Neutrophil (primary cell): ENCODE results near the gene PAK1IP1.
A peak's percentile ranks its signal among the peaks of the same experiment; 100 is the strongest.
"Not testable (repeated sequence)": the region's sequence is repeated elsewhere in the genome, so short reads cannot be mapped to it uniquely, and the experiment has no call there.

Experiments
- H3K27ac ChIP-seq: fragments of 200-600 bp; sonication (generic); 2 replicates; pipeline ENCODE4 v1.5.1; 2016; ENCODE audit warnings: mild to moderate bottlenecking, moderate library complexity
- H3K27me3 ChIP-seq: fragments of 200-600 bp; sonication (generic); 2 replicates; pipeline ENCODE4 v1.6.0; 2016; ENCODE audit warnings: mild to moderate bottlenecking
- H3K36me3 ChIP-seq: fragments of 200-600 bp; sonication (generic); 2 replicates; pipeline ENCODE4 v1.5.1; 2017
- H3K4me1 ChIP-seq, 2 experiments: fragments of 200-600 bp in 1 of 2; sonication (generic) in 1 of 2; 1 replicate in 1 of 2; 2 replicates in 1 of 2; pipeline versions ENCODE4 v1.5.1 to v1.6.1; 2013 to 2016; ENCODE audit warnings: low read depth in 1 of 2, low read length in 1 of 2, mild to moderate bottlenecking in 1 of 2, moderate library complexity in 1 of 2; ENCODE audit not compliant: control insufficient read depth in 1 of 2, insufficient read depth in 1 of 2
- H3K4me3 ChIP-seq, 2 experiments: fragments of 200-600 bp in 1 of 2; sonication (generic) in 1 of 2; 1 replicate in 1 of 2; 2 replicates in 1 of 2; pipeline ENCODE4 v1.5.1; 2013 to 2016; ENCODE audit warnings: low read depth in 1 of 2, low read length in 1 of 2, mild to moderate bottlenecking in 1 of 2, moderate library complexity in 1 of 2
- H3K9me3 ChIP-seq: fragments of 200-600 bp; sonication (generic); 2 replicates; pipeline ENCODE4 v1.5.1; 2016
- TF ChIP-seq, protein P1 (sequence below): fragments of 200-600 bp; sonication (generic); IDR thresholded peaks from 2 replicates; pipeline ENCODE4 v1.5.1; 2016; ENCODE audit warnings: antibody characterized with exemption

The PAK1IP1 gene

DNA sequence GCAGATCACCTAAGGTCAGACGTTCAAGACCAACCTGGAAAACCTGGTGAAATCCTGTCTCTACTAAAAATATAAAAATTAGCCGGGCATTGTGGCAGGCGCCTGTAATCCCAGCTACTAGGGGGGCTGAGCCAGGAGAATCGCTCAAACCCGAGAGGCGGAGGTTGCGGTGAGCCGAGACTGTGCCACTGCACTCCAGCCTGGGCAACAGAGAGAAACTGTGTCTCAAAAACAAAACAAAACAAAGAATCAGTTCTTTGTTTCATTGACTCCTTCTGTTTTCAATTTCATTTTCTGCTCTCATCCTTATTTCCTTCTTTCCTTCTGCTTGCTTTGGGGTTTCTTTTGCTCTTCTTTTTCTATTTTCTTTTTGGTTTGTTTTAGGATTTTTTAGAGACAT, 19.2 kb downstream of the PAK1IP1 start:
- Histone ChIP-seq H3K4me3 (no peak overlapping the region), H3K27ac (no peak overlapping the region), H3K27me3 (no peaks in the 10 kb centered on the region), H3K4me1 (no peaks in the 10 kb centered on the region), H3K36me3 (peaks cover 3% of the 10 kb centered on the region), H3K9me3 (no peaks in the 10 kb centered on the region)
- TF ChIP-seq, protein P1, sequence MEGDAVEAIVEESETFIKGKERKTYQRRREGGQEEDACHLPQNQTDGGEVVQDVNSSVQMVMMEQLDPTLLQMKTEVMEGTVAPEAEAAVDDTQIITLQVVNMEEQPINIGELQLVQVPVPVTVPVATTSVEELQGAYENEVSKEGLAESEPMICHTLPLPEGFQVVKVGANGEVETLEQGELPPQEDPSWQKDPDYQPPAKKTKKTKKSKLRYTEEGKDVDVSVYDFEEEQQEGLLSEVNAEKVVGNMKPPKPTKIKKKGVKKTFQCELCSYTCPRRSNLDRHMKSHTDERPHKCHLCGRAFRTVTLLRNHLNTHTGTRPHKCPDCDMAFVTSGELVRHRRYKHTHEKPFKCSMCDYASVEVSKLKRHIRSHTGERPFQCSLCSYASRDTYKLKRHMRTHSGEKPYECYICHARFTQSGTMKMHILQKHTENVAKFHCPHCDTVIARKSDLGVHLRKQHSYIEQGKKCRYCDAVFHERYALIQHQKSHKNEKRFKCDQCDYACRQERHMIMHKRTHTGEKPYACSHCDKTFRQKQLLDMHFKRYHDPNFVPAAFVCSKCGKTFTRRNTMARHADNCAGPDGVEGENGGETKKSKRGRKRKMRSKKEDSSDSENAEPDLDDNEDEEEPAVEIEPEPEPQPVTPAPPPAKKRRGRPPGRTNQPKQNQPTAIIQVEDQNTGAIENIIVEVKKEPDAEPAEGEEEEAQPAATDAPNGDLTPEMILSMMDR = no peak

DNA sequence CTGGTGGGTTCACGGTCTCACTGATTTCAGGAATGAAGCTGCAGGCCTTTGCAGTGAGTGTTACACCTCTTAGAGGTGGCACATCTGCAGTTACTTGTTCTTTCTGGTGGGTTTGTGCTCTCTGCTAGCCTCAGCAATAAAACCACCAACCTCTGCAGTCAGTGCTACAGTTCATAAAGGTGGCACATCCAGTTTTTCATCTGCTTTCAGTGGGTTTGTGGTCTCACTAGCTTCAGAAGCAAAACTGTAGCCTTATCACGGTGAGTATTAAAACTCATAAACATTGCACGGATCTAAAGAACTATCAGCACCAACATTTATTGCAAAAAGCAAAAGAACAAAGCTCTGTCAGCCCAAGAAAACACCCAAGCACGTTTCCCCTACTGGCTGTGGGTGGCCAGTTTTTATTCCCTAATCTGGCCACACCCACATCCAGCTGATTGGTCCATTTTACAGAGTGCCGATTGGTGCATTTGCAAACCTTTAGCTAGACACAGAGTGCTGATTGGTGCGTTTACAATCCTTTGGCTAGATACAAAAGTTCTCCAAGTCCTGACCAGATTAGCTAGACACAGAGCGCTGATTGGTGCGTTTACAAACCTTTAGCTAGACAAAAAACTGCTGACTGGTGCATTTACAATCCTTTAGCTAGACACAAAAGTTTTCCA, 24.7 kb downstream of the PAK1IP1 start:
- peak overlapping the region; percentile 65 to 67 for H3K4me3 ChIP-seq

DNA sequence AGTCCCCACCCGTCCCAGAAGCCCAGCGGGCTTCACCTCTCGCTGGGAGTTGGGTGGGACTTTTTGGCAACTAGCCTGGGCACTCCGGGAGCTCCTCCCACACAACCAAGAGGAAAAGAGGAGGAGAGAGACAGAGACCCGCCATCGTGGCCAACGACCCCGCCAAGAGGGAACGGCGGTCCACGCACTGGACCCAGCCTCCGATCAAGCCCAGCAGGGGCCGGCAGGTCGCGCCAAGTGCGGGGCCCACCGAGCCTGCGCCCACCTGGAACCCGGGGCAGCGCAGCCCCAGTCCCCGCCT, 25.1 kb downstream of the PAK1IP1 start:
- H3K4me1 ChIP-seq = peaks cover 12 to 24% of the 10 kb centered on the region in 2 experiments
- H3K27ac ChIP-seq = peak overlapping the region; percentile 69

More for the DNA sequence above, 24.7 kb downstream of the PAK1IP1 start:
- TF ChIP-seq, protein P1 = peak; percentile 7
- no peaks in the 10 kb centered on the region for H3K36me3 ChIP-seq
- H3K27ac ChIP-seq = no peak overlapping the region
- peaks cover 12 to 24% of the 10 kb centered on the region in 2 experiments for H3K4me1 ChIP-seq
- no peaks in the 10 kb centered on the region for H3K9me3 ChIP-seq
- H3K27me3 ChIP-seq = no peaks in the 10 kb centered on the region

DNA sequence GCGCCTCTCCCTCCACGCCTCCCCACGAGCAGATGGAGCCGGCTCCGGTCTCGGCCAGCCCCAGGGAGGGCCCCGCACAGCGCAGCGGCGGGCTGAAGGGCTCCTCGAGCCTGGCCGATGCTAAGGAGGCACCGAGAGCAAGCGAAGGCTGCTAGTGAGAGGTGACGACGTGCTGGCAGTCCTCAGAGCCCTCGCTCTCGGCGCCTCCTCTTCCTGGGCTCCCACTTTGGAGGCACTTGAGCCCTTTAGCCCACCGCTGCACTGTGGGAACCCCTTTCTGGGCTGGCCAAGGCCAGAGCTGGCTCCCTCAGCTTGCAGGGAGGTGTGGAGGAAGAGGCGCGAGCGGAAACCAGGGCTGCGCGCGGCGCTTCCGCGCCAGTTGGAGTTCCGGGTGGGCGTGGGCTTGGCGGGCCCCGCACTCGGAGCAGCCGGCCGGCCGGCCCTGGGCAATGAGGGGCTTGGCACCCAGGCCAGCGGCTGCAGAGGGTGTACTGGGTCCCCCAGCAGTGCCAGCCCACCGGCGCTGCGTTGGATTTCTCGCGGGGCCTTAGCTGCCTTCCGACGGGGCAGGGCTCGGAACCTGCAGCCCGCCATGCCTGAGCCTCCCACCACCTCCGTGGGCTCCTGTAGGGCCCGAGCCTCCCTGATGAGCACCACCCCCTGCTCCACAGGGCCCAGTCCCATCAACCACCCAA, 25.6 kb downstream of the PAK1IP1 start:
- Histone ChIP-seq H3K36me3 (no peaks in the 10 kb centered on the region), H3K4me1 (peaks cover 12 to 24% of the 10 kb centered on the region in 2 experiments), H3K4me3 (peak overlapping the region; percentile 65 to 67), H3K27me3 (no peaks in the 10 kb centered on the region), H3K27ac (peak overlapping the region; percentile 69), H3K9me3 (no peaks in the 10 kb centered on the region)
- TF ChIP-seq, protein P1 = no peak

More for the DNA sequence above, 25.1 kb downstream of the PAK1IP1 start:
- Histone ChIP-seq H3K9me3 (no peaks in the 10 kb centered on the region), H3K4me3 (peak overlapping the region; percentile 65 to 67), H3K27me3 (no peaks in the 10 kb centered on the region), H3K36me3 (no peaks in the 10 kb centered on the region)
- TF ChIP-seq, protein P1 = no peak

DNA sequence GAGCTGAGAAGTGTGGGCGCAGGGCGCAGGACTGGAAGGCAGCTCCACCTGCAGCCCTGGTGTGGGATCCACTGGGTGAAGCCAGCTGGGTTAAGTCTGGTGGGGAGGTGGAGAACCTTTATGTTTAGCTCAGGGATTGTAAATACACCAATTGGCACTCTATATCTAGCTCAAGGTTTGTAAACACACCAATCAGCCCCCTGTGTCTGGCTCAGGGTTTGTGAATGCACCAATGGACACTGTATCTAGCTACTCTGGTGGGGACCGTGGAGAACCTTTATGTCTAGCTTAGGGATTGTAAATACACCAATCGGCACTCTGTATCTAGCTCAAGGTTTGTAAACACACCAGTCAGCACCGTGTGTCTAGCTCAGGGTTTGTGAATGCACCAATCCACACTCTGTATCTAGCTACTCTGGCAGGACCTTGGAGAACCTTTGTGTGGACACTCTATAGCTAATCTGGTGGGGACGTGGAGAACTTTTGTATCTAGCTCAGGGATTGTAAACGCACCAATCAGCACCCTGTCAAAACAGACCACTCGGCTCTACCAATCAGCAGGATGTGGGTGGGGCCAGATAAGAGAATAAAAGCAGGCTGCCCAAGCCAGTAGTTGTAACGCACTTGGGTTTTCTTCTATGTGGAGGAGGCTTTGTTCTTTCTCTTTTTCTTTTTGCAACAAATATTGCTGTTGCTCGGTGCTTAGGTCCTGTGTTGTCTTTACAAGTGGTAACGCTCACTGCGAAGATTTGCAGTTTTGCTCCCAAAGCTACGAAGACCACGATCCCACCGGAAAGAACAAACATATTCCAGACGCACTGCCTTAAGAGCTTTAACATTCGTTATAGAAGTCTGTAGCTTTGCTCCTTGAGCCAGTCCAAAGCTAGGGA, 26.4 kb downstream of the PAK1IP1 start:
- peak overlapping the region; percentile 65 to 67 for H3K4me3 ChIP-seq
- not testable (repeated sequence) for H3K9me3 ChIP-seq, H3K36me3 ChIP-seq, H3K27me3 ChIP-seq
- H3K4me1 ChIP-seq = peaks cover 12 to 24% of the 10 kb centered on the region in 2 experiments
- peak overlapping the region; percentile 69 for H3K27ac ChIP-seq
